HepG2 (cell line): ENCODE results near the gene SLC22A31. TPM values are rescaled to one million over a fixed set of nuclear protein-coding genes. Genes with fewer than 3 reads are reported as not detected.

Experiments used
- BHLHE40 ChIP-seq: IDR thresholded peaks from 2 replicates; pipeline ENCODE4 v1.6.1; 2011; ENCODE audit warnings: low read length, improper control_type of control experiment
- CBFB ChIP-seq: sonication (generic); formaldehyde crosslinking; IDR thresholded peaks from 2 replicates; pipeline ENCODE4 v1.4.0; 2020; ENCODE audit warnings: missing genetic modification reagents
- EP300 ChIP-seq, 3 experiments: sonication (generic) in 1 of 3; formaldehyde crosslinking in 1 of 3; IDR thresholded peaks; 2 replicates each; pipeline versions ENCODE4 v1.5.1 to v1.6.1; 2011 to 2020; ENCODE audit warnings: low read depth in 2 of 3, low read length in 2 of 3, borderline replicate concordance in 1 of 3, improper control_type of control experiment in 1 of 3, mild to moderate bottlenecking in 1 of 3, missing genetic modification reagents in 1 of 3, moderate library complexity in 1 of 3
- FOXA3 ChIP-seq: IDR thresholded peaks from 2 replicates; pipeline ENCODE4 v1.6.1; 2016; ENCODE audit warnings: missing genetic modification reagents, missing compliant biosample characterization
- HDAC6 ChIP-seq: fragments of 200-600 bp; sonication (generic); IDR thresholded peaks from 2 replicates; pipeline ENCODE4 v1.7.0; 2017; ENCODE audit warnings: mild to moderate bottlenecking, antibody characterized with exemption, low read length, low read depth
- HNRNPH1 ChIP-seq: fragments of 200-400 bp; formaldehyde crosslinking; optimal IDR thresholded peaks from 2 replicates; pipeline ENCODE3; 2017; ENCODE audit warnings: mild to moderate bottlenecking, low read depth, low read length
- PAXIP1 ChIP-seq: sonication (generic); formaldehyde crosslinking; conservative IDR thresholded peaks from 2 replicates; pipeline ENCODE4 v1.4.0; 2020; ENCODE audit warnings: mild to moderate bottlenecking, missing genetic modification reagents, moderate library complexity
- PHF20 ChIP-seq: sonication (generic); formaldehyde crosslinking; IDR thresholded peaks from 2 replicates; pipeline ENCODE4 v1.5.0; 2020; ENCODE audit warnings: mild to moderate bottlenecking, missing genetic modification reagents
- POGK ChIP-seq: sonication (generic); formaldehyde crosslinking; conservative IDR thresholded peaks from 2 replicates; pipeline ENCODE4 v1.8.0; 2022; ENCODE audit warnings: mild to moderate bottlenecking, moderate library complexity, missing genetic modification reagents
- POLR2G ChIP-seq: fragments of 200-400 bp; formaldehyde crosslinking; IDR thresholded peaks from 2 replicates; pipeline ENCODE4 v1.6.1; 2018; ENCODE audit warnings: mild to moderate bottlenecking, low read depth, low read length, moderate library complexity
- PTBP1 ChIP-seq: fragments of 200-400 bp; formaldehyde crosslinking; IDR thresholded peaks from 2 replicates; pipeline ENCODE4 v1.6.1; 2018; ENCODE audit warnings: low read length, low read depth; ENCODE audit not compliant: poor library complexity, severe bottlenecking
- SATB2 ChIP-seq: sonication (generic); formaldehyde crosslinking; IDR thresholded peaks from 2 replicates; pipeline ENCODE4 v1.5.0; 2020; ENCODE audit warnings: missing genetic modification reagents
- SP5 ChIP-seq: IDR thresholded peaks from 2 replicates; pipeline ENCODE4 v1.6.1; 2016; ENCODE audit warnings: low read depth, borderline replicate concordance
- ZNF263 ChIP-seq: sonication (generic); formaldehyde crosslinking; IDR thresholded peaks from 2 replicates; pipeline ENCODE4 v1.4.0; 2020; ENCODE audit warnings: missing genetic modification reagents
- ZNF383 ChIP-seq: sonication (generic); formaldehyde crosslinking; IDR thresholded peaks from 2 replicates; pipeline ENCODE4 v1.4.0; 2020; ENCODE audit warnings: missing genetic modification reagents, mild to moderate bottlenecking, borderline replicate concordance
- ZNF44 ChIP-seq: sonication (generic); formaldehyde crosslinking; IDR thresholded peaks from 2 replicates; pipeline ENCODE4 v1.5.1; 2020; ENCODE audit warnings: mild to moderate bottlenecking, missing genetic modification reagents
- ZNF556 ChIP-seq: sonication (generic); formaldehyde crosslinking; IDR thresholded peaks from 2 replicates; pipeline ENCODE4 v1.4.0; 2020; ENCODE audit warnings: mild to moderate bottlenecking, missing genetic modification reagents, borderline replicate concordance
- ZNF678 ChIP-seq: sonication (generic); formaldehyde crosslinking; IDR thresholded peaks from 2 replicates; pipeline ENCODE4 v1.4.0; 2020; ENCODE audit warnings: mild to moderate bottlenecking, missing genetic modification reagents
- ZNF773 ChIP-seq: sonication (generic); formaldehyde crosslinking; IDR thresholded peaks from 2 replicates; pipeline ENCODE4 v1.4.0; 2020; ENCODE audit warnings: missing genetic modification reagents, borderline replicate concordance
- ZNF780A ChIP-seq: sonication (generic); formaldehyde crosslinking; IDR thresholded peaks from 2 replicates; pipeline ENCODE4 v1.8.0; 2022; ENCODE audit warnings: mild to moderate bottlenecking, missing genetic modification reagents, moderate library complexity
- polyA plus RNA-seq, 8 experiments: library from polyadenylated mRNA; depleted of rRNA in 3 of 8; stranded (reverse) in 7 of 8; unstranded in 1 of 8; fragments of >200 nt; fragmentation: Illumina TruSeq in 4 of 8; extraction: Trizol in 4 of 8; gene quantifications; 2 replicates each; pipeline versions ENCODE4 v1.2.1 to v1.2.3, GENCODE V29; 2011 to 2016; ENCODE audit warnings: low read depth in 4 of 8, missing spikeins in 1 of 8, mixed read lengths in 1 of 8; ENCODE audit not compliant: insufficient read depth in 1 of 8
- total RNA-seq, 5 experiments: library from RNA; depleted of rRNA; stranded (reverse); fragments of >200 nt; fragmentation: Illumina TruSeq; extraction: Trizol; gene quantifications; 2 replicates each; pipeline ENCODE4 v1.2.3, GENCODE V29; 2016; ENCODE audit warnings: low read depth in 1 of 5
- TF ChIP-seq, protein P1 (sequence below): sonication (generic); formaldehyde crosslinking; IDR thresholded peaks from 2 replicates; pipeline ENCODE4 v1.4.0; 2020; ENCODE audit warnings: low read depth, mild to moderate bottlenecking, missing genetic modification reagents
- TF ChIP-seq, protein P2 (sequence below): sonication (generic); formaldehyde crosslinking; IDR thresholded peaks from 2 replicates; pipeline ENCODE4 v1.5.0; 2020; ENCODE audit warnings: missing genetic modification reagents, mild to moderate bottlenecking, borderline replicate concordance

The SLC22A31 gene
- total and polyA plus RNA-seq, 2 of the 13 experiments (the other 11 are each of a cell fraction or from before 2014, with no cell fraction given) = 67.3 to 83.3 TPM

DNA sequence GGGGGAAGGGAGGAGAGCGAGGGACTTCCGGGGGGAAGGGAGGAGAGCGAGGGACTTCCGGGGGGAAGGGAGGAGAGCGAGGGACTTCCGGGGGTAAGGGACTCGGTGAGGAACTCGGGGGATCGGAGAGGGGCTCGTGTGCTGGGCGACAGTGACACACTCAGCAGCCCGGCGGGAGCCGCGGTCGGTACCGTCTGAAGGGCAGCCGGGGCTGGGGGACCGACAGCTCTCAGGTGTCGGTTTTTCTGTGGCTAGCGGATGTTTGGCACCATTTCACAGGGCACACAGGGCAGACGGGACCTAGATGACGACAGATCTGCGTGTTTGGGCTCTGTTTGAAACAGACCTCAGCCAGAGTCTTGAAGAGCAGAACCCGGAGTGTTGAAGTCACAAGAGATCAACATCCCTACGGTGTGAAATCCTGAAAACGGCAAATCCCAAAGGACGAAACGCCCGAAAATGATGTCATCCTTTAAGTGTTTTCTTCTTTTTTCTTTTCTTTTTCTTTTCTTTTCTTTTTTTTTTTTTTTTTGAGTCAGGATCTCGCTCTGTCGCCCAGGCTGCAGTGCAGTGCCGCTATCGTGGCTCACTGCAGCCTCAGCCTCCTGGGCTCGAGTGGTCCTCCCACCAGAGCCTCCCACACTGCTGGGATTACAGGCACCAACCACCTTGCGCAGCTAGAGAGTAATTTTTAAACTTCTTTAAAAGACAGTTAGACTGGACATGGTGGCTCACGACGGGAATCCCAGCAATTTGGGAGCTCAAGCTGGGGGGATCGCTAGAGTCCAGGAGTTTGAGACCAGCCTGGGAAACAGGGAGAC, 41.1 kb upstream of the SLC22A31 start (continued):
- TF ChIP-seq ZNF556 (0 out of 2 replicates have a peak, but pooled peaks have one; percentile 53), EP300 (IDR thresholded peaks at IDR 0.05; ENCODE audit: low read depth in 2 of 2, low read length in 2 of 2) (no peak), EP300 (CRISPR knock-in tag; IDR thresholded peaks at IDR 0.05; ENCODE audit: borderline replicate concordance) (peak; percentile 57), HNRNPH1 (peak; percentile 47), SATB2 (CRISPR knock-in tag) (no peak), FOXA3 (CRISPR knock-in tag) (peak; percentile 59), BHLHE40 (no peak; the same call in 1 of the 2 replicates), PHF20 (CRISPR knock-in tag) (peak; percentile 96), ZNF780A (CRISPR knock-in tag) (no peak), POLR2G (peak; percentile 89), PTBP1 (no peak), POGK (peak; percentile 54; the same call in 1 of the 2 replicates), ZNF263 (CRISPR knock-in tag) (peak; percentile 92), HDAC6 (no peak), ZNF44 (CRISPR knock-in tag) (no peak), SP5 (CRISPR knock-in tag) (peak; percentile 44; the same call in 1 of the 2 replicates), ZNF383 (CRISPR knock-in tag) (no peak), CBFB (peak; percentile 71; the same call in 1 of the 2 replicates), ZNF678 (CRISPR knock-in tag) (no peak), ZNF773 (CRISPR knock-in tag) (peak; percentile 38; the same call in 1 of the 2 replicates), PAXIP1 (CRISPR knock-in tag) (peak; percentile 49; the same call in 1 of the 2 replicates)
- TF ChIP-seq, protein P1, sequence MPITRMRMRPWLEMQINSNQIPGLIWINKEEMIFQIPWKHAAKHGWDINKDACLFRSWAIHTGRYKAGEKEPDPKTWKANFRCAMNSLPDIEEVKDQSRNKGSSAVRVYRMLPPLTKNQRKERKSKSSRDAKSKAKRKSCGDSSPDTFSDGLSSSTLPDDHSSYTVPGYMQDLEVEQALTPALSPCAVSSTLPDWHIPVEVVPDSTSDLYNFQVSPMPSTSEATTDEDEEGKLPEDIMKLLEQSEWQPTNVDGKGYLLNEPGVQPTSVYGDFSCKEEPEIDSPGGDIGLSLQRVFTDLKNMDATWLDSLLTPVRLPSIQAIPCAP (CRISPR knock-in tag) = no peak
- TF ChIP-seq, protein P2, sequence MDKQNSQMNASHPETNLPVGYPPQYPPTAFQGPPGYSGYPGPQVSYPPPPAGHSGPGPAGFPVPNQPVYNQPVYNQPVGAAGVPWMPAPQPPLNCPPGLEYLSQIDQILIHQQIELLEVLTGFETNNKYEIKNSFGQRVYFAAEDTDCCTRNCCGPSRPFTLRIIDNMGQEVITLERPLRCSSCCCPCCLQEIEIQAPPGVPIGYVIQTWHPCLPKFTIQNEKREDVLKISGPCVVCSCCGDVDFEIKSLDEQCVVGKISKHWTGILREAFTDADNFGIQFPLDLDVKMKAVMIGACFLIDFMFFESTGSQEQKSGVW (CRISPR knock-in tag) = no peak
